Heart right ventricle (tissue), 16 donors: ENCODE results near the gene SLC35A5. TPM values are rescaled to one million over a fixed set of nuclear protein-coding genes. Genes with fewer than 3 reads are reported as not detected.

ENCODE experiments used
- ATAC-seq, 8 donors: fragments of 200-7000 bp; cut with Tn5 transposase; one replicate each; pipeline ENCODE4 v1.9.1; 2020; ENCODE audit warnings: mild to moderate bottlenecking in 8 of 8, moderate library complexity in 8 of 8, moderate number of reproducible peaks in 1 of 8
- DNase-seq, 2 donors: peaks; one replicate each; pipeline ENCODE4 v3.0.0-alpha.2; 2020
- H3K27ac ChIP-seq, 10 donors: fragments of 200-600 bp; sonication (generic) in 2 of 10; one replicate each; pipeline versions ENCODE4 v1.5.0 to v1.8.0; 2020 to 2022; ENCODE audit warnings: mild to moderate bottlenecking in 3 of 10
- H3K27me3 ChIP-seq, 7 donors: fragments of 200-600 bp; one replicate each; pipeline ENCODE4 v1.8.0; 2021 to 2022; ENCODE audit warnings: mild to moderate bottlenecking in 2 of 7
- H3K36me3 ChIP-seq, 9 donors: fragments of 200-600 bp; sonication (generic) in 1 of 9; one replicate each; pipeline versions ENCODE4 v1.5.0 to v1.8.0; 2020 to 2022; ENCODE audit warnings: mild to moderate bottlenecking in 2 of 9
- H3K4me1 ChIP-seq, 9 donors: fragments of 200-600 bp; sonication (generic) in 1 of 9; one replicate each; pipeline versions ENCODE4 v1.5.0 to v1.8.0; 2020 to 2022; ENCODE audit warnings: mild to moderate bottlenecking in 4 of 9
- H3K4me3 ChIP-seq, 10 donors: fragments of 200-600 bp; sonication (generic) in 2 of 10; one replicate each; pipeline versions ENCODE4 v1.5.0 to v1.8.0; 2020 to 2022; ENCODE audit warnings: mild to moderate bottlenecking in 7 of 10, moderate library complexity in 2 of 10
- H3K9me3 ChIP-seq, 11 donors: fragments of 200-600 bp in 10 of 11; sonication (generic) in 2 of 11; one replicate each; pipeline versions ENCODE4 v1.5.0 to v1.8.0; 2013 to 2022; ENCODE audit warnings: mild to moderate bottlenecking in 2 of 11, control low read depth in 1 of 11, moderate library complexity in 1 of 11
- WGBS, 2 donors: extraction: QIAGEN DNeasy Blood & Tissue Kit; methylation state at CpG; one replicate each; pipeline ENCODE4 v1.1.7; 2013; ENCODE audit warnings: inconsistent platforms in 1 of 2; 5-methylcytosine and 5-hydroxymethylcytosine counted together
- intact Hi-C, 10 donors: fragments of 100-400 bp; cut with DNase I; formaldehyde crosslinking; loops; one replicate each; pipeline versions ENCODE4 v1.11.1 to v1.14.2; 2022
- polyA plus RNA-seq, 2 donors: library from polyadenylated mRNA; stranded (reverse); fragments of 200-250 nt; gene quantifications; one replicate each; pipeline ENCODE4 v1.2.3, GENCODE V29; 2013
- total RNA-seq, 10 donors: library from RNA; stranded (reverse); fragmentation: NEBNext Ultra II Directional in 3 of 10; extraction: Animal tissue kit (Norgen Biotek cat#: 25700) in 3 of 10; gene quantifications; one replicate each; pipeline versions ENCODE4 v1.2.1 to v1.2.4, GENCODE V29; 2021 to 2023
- TF ChIP-seq, protein P1 (sequence below), 9 donors: fragments of 200-600 bp; sonication (generic) in 2 of 9; IDR thresholded peaks; one replicate each; pipeline versions ENCODE4 v1.5.0 to v1.8.0; 2021 to 2022; ENCODE audit warnings: antibody characterized with exemption in 9 of 9, mild to moderate bottlenecking in 5 of 9, moderate library complexity in 1 of 9
- donor health status: Arrhythmogenic right ventricular cardiomyopathy.
- donor health status: ischemic (EF 13 %, LVEDD 7.1; RV severe dilation, severe dysfunction).
- donor health status: healthy with polysubstance abuse.
- donor health status: DM: no; HTN: yes; CAD: no.
- donor health status: DM: no; HTN: no; CAD: no.
- donor health status: ischemic (EF 25% LVEDD 6.9; RV normal size, moderate dysfunction).
- donor health status: ischemic (EF 25% LVEDD 5.7; RV mildly dilated, moderate dysfunction).
- donor health status: healthy.
- donor health status: DM: yes; HTN: yes; CAD: no.
- donor health status: Ischemic cardiomyopathy.
- donor health status: ischemic (EF 35%, LVEDD 5.7; RV mildly dilated, moderate dysfunction).
- donor health status: nonischemic (EF 11% LVEDD 7.7; RV severe dilation, severe dysfunction).
- donor health status: DM: yes; HTN: yes; CAD: no.
- donor health status: PGD.
- donor health status: ischemic (EF 29% LVEDD 5.4; RV normal size, mild dysfunction).
- donor health status: nonischemic (EF 23%, LVEDD 6.1; RV moderate dilation, normal function).

The SLC35A5 gene
- total and polyA plus RNA-seq, 12 donors = 6.1 to 25.7 (median 13.9) TPM

- no peaks in the 10 kb centered on the region for H3K27me3 ChIP-seq
- peaks cover 0 to 76% (median 0%) of the 10 kb centered on the region in 9 donors for H3K36me3 ChIP-seq
- peak overlapping the region in 4 of 10 donors; percentile 31 to 58 (median 39) for H3K27ac ChIP-seq
- peaks cover 0 to 19% (median 11%) of the 10 kb centered on the region in 9 donors for H3K4me1 ChIP-seq
- peak in 6 of 8 donors; percentile 42 to 93 (median 66) for ATAC-seq
- 58 to 72% methylated on average over 9 of the region's 9 CpGs for WGBS, 2 donors
- peak in 1 of 2 donors; percentile 8 for DNase-seq
- TF ChIP-seq, protein P1, sequence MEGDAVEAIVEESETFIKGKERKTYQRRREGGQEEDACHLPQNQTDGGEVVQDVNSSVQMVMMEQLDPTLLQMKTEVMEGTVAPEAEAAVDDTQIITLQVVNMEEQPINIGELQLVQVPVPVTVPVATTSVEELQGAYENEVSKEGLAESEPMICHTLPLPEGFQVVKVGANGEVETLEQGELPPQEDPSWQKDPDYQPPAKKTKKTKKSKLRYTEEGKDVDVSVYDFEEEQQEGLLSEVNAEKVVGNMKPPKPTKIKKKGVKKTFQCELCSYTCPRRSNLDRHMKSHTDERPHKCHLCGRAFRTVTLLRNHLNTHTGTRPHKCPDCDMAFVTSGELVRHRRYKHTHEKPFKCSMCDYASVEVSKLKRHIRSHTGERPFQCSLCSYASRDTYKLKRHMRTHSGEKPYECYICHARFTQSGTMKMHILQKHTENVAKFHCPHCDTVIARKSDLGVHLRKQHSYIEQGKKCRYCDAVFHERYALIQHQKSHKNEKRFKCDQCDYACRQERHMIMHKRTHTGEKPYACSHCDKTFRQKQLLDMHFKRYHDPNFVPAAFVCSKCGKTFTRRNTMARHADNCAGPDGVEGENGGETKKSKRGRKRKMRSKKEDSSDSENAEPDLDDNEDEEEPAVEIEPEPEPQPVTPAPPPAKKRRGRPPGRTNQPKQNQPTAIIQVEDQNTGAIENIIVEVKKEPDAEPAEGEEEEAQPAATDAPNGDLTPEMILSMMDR (IDR thresholded peaks at IDR 0.05) = no peak
- intact Hi-C loops = loop anchor here in 1 of 10 donors (10.0 kb wide), 1 partner anchor 210 kb away; no protein-coding TSS in a partner anchor
- no peak overlapping the region for H3K4me3 ChIP-seq
- no peaks in the 10 kb centered on the region for H3K9me3 ChIP-seq
These were observed 43.4 kb downstream of the SLC35A5 start for GRCh38 chr3:112605285-112605684.

GRCh38 chr3:112606098-112606497 lies 44.3 kb downstream of the SLC35A5 start:
- no peaks in the 10 kb centered on the region for H3K27me3 ChIP-seq
- H3K4me1 ChIP-seq = peaks cover 0 to 19% (median 11%) of the 10 kb centered on the region in 9 donors
- H3K27ac ChIP-seq = peak overlapping the region in 1 of 10 donors; percentile 5
- TF ChIP-seq, protein P1 (IDR thresholded peaks at IDR 0.05) = no peak
- H3K4me3 ChIP-seq = no peak overlapping the region
- H3K9me3 ChIP-seq = no peaks in the 10 kb centered on the region
- no peak for DNase-seq
- intact Hi-C loops = loop anchor here in 1 of 10 donors (10.0 kb wide), 1 partner anchor 209 kb away; no protein-coding TSS in a partner anchor
- no peak for ATAC-seq
- H3K36me3 ChIP-seq = peaks cover 0 to 70% (median 0%) of the 10 kb centered on the region in 9 donors
- WGBS, 2 donors = 88 to 94% methylated on average over 2 of the region's 2 CpGs

DNA sequence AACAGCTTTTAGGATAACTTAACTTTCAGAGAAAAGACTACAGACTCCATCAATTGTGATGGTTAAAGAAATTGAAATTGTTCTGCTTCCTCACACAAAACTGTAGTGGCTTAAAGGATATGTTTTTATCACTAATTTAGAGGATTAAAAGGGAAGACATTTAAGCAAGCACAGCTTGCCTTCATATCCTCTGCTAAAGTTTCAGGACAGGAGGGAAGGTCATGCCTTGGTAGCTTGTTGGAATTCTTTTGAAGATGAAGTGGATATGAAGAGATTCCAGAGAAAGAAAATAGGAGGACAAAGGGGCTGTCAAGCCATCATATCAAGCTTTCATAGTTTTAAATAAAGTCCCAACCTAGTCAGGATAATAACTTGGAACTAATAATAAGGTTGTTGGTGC lies 46.0 kb downstream of the SLC35A5 start:
- ATAC-seq = no peak
- Histone ChIP-seq H3K9me3 (no peaks in the 10 kb centered on the region), H3K27ac (no peak overlapping the region), H3K36me3 (peaks cover 0 to 65% (median 0%) of the 10 kb centered on the region in 9 donors), H3K4me1 (peaks cover 0 to 26% (median 17%) of the 10 kb centered on the region in 9 donors), H3K27me3 (no peaks in the 10 kb centered on the region), H3K4me3 (no peak overlapping the region)
- intact Hi-C loops = loop anchor here in 1 of 10 donors (10.0 kb wide), 1 partner anchor 207 kb away; no protein-coding TSS in a partner anchor
- TF ChIP-seq, protein P1 (IDR thresholded peaks at IDR 0.05) = no peak
- DNase-seq = no peak

- TF ChIP-seq, protein P1 (IDR thresholded peaks at IDR 0.05) = no peak
- Histone ChIP-seq H3K27me3 (no peaks in the 10 kb centered on the region), H3K4me1 (peaks cover 0 to 14% (median 10%) of the 10 kb centered on the region in 9 donors), H3K9me3 (no peaks in the 10 kb centered on the region), H3K4me3 (no peak overlapping the region), H3K27ac (no peak overlapping the region), H3K36me3 (peaks cover 0 to 76% (median 0%) of the 10 kb centered on the region in 9 donors)
- WGBS, 2 donors = 83% methylated on average over 3 of the region's 3 CpGs
- no peak for DNase-seq
- intact Hi-C loops = no loop called here
- ATAC-seq = no peak
These were observed 48.3 kb downstream of the SLC35A5 start for GRCh38 chr3:112610121-112610520.
